NOMO-1 (cell line): ENCODE measurements around the gene CXCR2.
A peak's percentile ranks its signal among the peaks of the same experiment; 100 is the strongest.

Experiments used
- DNase-seq, 2 experiments: peaks; one replicate each; lab custom pipeline; 2025; ENCODE audit not compliant: unreplicated experiment in 2 of 2; lab: John Stamatoyannopoulos, UW

CXCR2 gene

DNA sequence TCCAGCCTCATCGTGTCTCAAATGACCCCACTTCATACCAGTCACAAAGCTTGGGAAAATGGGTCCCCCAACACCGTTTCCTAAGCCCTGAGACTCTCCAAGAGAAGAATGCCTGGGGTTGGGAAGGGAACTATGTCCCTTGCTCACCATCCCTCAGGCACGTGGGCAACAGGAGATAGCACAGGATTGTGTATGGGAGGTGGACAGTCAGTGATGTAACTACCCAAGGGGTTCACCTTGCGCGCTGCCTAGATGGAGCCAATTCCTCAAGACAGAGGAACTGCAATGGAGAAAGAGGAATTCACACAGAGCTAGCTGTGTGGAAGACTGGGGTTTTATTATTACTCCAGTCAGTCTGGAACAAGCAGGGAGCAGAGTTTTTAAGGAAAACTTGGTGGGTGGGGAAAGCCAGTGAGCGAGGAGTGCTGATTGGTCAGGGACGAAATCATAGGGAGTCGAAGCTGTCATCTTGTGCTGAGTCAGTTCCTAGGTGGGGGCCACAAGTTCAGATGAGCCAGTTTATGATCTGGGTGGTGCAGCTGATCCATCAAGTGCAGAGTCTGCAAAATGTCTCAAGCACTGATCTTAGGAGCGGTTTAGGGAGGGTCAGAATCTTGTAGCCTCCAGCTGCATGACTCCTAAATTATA, 54.8 kb downstream of the CXCR2 start:
- no peak for DNase-seq

- DNase-seq: no peak
These were observed 58.5 kb downstream of the CXCR2 start for GRCh38 chr2:218184331-218184730.

DNA sequence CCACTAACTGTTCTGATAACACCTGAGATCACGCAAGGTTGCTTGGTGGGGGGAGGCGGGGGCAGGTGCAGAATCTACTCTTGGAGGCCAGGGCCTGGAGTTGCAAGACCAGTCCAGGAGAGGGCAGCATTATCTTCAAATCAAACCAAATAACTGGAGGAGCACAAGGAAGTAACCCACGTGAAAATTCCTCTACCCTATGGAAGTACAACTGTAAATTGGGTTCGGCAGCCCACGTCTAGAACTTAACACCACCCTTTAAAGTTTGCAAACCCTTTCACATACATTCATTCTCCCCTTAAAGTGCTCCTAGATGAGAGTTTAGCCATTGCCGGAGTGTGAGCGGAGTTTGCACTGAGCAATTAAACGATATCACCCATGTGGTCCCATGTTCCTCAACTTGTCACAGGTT, 60.5 kb downstream of the CXCR2 start:
- DNase-seq: peak; percentile 16 to 79
